Hepatocyte (in vitro differentiated cells): ENCODE data around the gene CABYR. TPM values are rescaled to one million over a fixed set of nuclear protein-coding genes. Genes with fewer than 3 reads are reported as not detected.

Experiments
- DNase-seq: peaks from one replicate; pipeline ENCODE4 v3.0.0-alpha.2; 2016; ENCODE audit warnings: low spot score
- H2AFZ ChIP-seq: fragments of 200-600 bp; sonication (generic); 2 replicates; pipeline ENCODE4 v1.6.0; 2016; ENCODE audit warnings: antibody characterized with exemption, mild to moderate bottlenecking
- H3K27ac ChIP-seq: fragments of 200-600 bp; sonication (generic); 2 replicates; pipeline ENCODE4 v1.5.1; 2016; ENCODE audit warnings: mild to moderate bottlenecking
- H3K27me3 ChIP-seq: fragments of 200-600 bp; sonication (generic); 2 replicates; pipeline ENCODE4 v1.6.1; 2016
- H3K36me3 ChIP-seq: fragments of 200-600 bp; sonication (generic); replicated peaks from 2 replicates; pipeline ENCODE4 v1.5.1; 2016; ENCODE audit warnings: low read depth; ENCODE audit not compliant: insufficient read depth
- H3K4me1 ChIP-seq: fragments of 200-600 bp; sonication (generic); 2 replicates; pipeline ENCODE4 v1.5.1; 2016; ENCODE audit warnings: mild to moderate bottlenecking, moderate library complexity; ENCODE audit not compliant: insufficient read depth
- H3K4me2 ChIP-seq: fragments of 200-600 bp; sonication (generic); 2 replicates; pipeline ENCODE4 v1.6.0; 2016
- H3K4me3 ChIP-seq: fragments of 200-600 bp; sonication (generic); 2 replicates; pipeline ENCODE4 v1.5.1; 2016; ENCODE audit warnings: mild to moderate bottlenecking
- H3K79me2 ChIP-seq: fragments of 200-600 bp; sonication (generic); 2 replicates; pipeline ENCODE4 v1.6.0; 2017; ENCODE audit warnings: mild to moderate bottlenecking
- H3K9me2 ChIP-seq: fragments of 200-600 bp; sonication (generic); replicated peaks from 2 replicates; pipeline ENCODE4 v1.6.0; 2017; ENCODE audit warnings: mild to moderate bottlenecking; ENCODE audit not compliant: insufficient read depth
- H3K9me3 ChIP-seq: fragments of 200-600 bp; sonication (generic); 2 replicates; pipeline ENCODE4 v1.5.1; 2016; ENCODE audit warnings: low read depth, mild to moderate bottlenecking
- H4K20me1 ChIP-seq: fragments of 200-600 bp; sonication (generic); 2 replicates; pipeline ENCODE4 v1.6.0; 2016; ENCODE audit warnings: mild to moderate bottlenecking; ENCODE audit not compliant: insufficient read depth, poor library complexity, severe bottlenecking
- EZH2 ChIP-seq: fragments of 200-600 bp; sonication (generic); IDR thresholded peaks from 2 replicates; pipeline ENCODE4 v1.6.1; 2016; ENCODE audit warnings: antibody characterized with exemption, mild to moderate bottlenecking, borderline replicate concordance
- EZH2phosphoT487 ChIP-seq: fragments of 200-600 bp; sonication (generic); IDR thresholded peaks from one replicate; pipeline ENCODE4 v1.6.1; 2018; ENCODE audit warnings: antibody characterized with exemption, mild to moderate bottlenecking, low read depth, moderate library complexity; ENCODE audit not compliant: unreplicated experiment, severe bottlenecking
- WGBS: methylation state at CpG from one replicate; pipeline ENCODE4 v1.1.6; 2016; ENCODE audit warnings: low lambda C conversion rate; ENCODE audit errors: missing lambda C conversion rate; 5-methylcytosine and 5-hydroxymethylcytosine counted together
- polyA plus RNA-seq: library from polyadenylated mRNA; unstranded; fragments of >200 nt; fragmentation: Nextera tagmentation; extraction: Ambion mirVana; gene quantifications from 2 replicates; pipeline ENCODE4 v1.2.1, GENCODE V29; 2016
- total RNA-seq: library from RNA; depleted of rRNA; stranded (reverse); fragments of >200 nt; gene quantifications from 2 replicates; pipeline ENCODE4 v1.2.3, GENCODE V29; 2014
- TF ChIP-seq, protein P1 (sequence below): fragments of 200-600 bp; sonication (generic); IDR thresholded peaks from 2 replicates; pipeline ENCODE4 v1.5.1; 2016; ENCODE audit warnings: antibody characterized with exemption, mild to moderate bottlenecking; ENCODE audit not compliant: poor library complexity

Gene CABYR
- total and polyA plus RNA-seq, 2 experiments from 2014 or later: 3.6 to 5.3 TPM

DNA sequence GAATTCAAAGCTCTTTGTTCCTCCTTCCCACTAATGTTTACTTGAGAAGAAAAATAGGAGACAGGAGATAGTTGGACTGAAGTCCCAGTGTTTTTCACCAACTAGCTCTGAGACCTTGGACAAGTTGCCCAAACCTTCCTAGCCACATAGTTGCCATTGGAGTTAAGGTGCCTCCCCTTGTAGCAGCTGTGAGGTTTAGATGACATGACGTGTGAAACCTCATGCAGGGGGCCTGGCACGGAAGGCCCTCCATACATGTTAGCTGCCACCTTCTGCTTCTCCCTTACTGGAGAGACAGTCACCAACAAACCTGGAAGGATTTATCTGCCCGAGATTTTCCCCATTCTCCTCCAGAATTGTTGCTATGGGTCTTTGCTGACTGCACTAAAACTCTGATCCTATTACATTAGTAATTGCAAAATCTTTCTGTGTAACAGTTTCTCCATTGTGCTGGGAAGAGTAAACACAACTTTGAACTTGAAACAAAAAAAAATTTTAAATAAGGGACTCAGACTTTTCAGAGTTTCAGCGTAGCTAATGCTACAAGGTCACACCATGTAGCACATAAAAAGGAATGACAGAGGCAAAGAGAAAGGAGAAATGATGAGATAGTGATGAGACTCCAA, 23.8 kb upstream of the CABYR start:
- no peaks in the 10 kb centered on the region for H4K20me1 ChIP-seq
- H3K9me2 ChIP-seq: no peaks in the 10 kb centered on the region
- no peak for DNase-seq
- no peak overlapping the region for H2AFZ ChIP-seq
- peak overlapping the region; percentile 35 for H3K27ac ChIP-seq
- no peaks in the 10 kb centered on the region for H3K79me2 ChIP-seq
- H3K36me3 ChIP-seq: no peaks in the 10 kb centered on the region
- H3K9me3 ChIP-seq: no peaks in the 10 kb centered on the region
- TF ChIP-seq, protein P1, sequence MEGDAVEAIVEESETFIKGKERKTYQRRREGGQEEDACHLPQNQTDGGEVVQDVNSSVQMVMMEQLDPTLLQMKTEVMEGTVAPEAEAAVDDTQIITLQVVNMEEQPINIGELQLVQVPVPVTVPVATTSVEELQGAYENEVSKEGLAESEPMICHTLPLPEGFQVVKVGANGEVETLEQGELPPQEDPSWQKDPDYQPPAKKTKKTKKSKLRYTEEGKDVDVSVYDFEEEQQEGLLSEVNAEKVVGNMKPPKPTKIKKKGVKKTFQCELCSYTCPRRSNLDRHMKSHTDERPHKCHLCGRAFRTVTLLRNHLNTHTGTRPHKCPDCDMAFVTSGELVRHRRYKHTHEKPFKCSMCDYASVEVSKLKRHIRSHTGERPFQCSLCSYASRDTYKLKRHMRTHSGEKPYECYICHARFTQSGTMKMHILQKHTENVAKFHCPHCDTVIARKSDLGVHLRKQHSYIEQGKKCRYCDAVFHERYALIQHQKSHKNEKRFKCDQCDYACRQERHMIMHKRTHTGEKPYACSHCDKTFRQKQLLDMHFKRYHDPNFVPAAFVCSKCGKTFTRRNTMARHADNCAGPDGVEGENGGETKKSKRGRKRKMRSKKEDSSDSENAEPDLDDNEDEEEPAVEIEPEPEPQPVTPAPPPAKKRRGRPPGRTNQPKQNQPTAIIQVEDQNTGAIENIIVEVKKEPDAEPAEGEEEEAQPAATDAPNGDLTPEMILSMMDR: no peak
- TF ChIP-seq EZH2phosphoT487 (no peak), EZH2 (no peak)
- H3K27me3 ChIP-seq: no peaks in the 10 kb centered on the region
- no peak overlapping the region for H3K4me3 ChIP-seq
- H3K4me1 ChIP-seq: peaks cover 8% of the 10 kb centered on the region
- H3K4me2 ChIP-seq: no peak overlapping the region
- 70% methylated on average over 4 of the region's 4 CpGs for WGBS

GRCh38 chr18:24115628-24116027, 23.2 kb upstream of the CABYR start:
- no peak for DNase-seq
- WGBS: 73% methylated on average over 2 of the region's 2 CpGs
- Histone ChIP-seq H2AFZ (no peak overlapping the region), H3K9me2 (no peaks in the 10 kb centered on the region), H3K79me2 (no peaks in the 10 kb centered on the region), H3K27me3 (no peaks in the 10 kb centered on the region), H4K20me1 (no peaks in the 10 kb centered on the region), H3K36me3 (no peaks in the 10 kb centered on the region), H3K4me3 (no peak overlapping the region), H3K4me1 (peaks cover 8% of the 10 kb centered on the region), H3K27ac (peak overlapping the region; percentile 35), H3K4me2 (no peak overlapping the region), H3K9me3 (no peaks in the 10 kb centered on the region)
- TF ChIP-seq, protein P1: no peak

DNA sequence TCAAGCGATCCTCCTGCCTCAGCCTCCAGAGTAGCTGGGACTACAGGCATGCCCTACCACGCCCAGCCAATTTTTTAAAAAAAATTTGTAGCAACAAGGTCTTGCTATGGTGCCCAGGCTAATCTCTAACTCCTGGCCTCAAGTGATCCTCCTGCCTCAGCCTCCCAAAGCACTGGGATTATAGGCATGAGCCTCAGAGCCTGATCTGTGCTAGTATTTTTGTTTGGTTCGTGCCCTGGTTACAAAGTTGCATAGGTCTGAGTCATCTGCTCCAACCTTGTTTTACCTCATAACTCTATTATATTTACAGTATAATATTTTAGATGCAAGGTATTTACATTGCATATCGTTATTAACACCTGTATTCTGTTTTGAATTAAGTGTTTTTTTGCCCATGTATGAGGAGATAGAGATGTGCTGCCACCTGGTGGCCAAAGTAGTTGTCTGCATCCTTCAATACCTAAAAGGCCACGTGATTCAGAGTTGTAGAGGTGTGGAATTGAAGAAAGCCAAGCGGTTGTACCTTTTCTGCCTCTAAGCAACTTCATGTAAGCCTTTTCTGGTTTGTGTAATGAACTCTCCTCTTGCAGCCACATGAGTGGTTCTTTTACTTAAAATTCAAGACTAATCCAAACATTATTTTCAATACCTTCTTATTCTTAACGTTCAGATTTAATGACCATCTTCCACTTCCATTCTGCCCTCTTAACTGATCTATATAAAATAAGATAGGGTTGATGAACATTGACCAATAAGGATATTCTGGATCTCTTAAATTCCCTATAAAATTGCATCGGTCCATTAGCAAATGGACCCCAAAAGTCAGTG, 19.9 kb upstream of the CABYR start:
- Histone ChIP-seq H3K36me3 (no peaks in the 10 kb centered on the region), H4K20me1 (no peaks in the 10 kb centered on the region), H3K9me3 (no peaks in the 10 kb centered on the region), H2AFZ (no peak overlapping the region), H3K79me2 (no peaks in the 10 kb centered on the region), H3K4me3 (no peak overlapping the region), H3K27ac (no peak overlapping the region), H3K27me3 (no peaks in the 10 kb centered on the region), H3K4me1 (peaks cover 3% of the 10 kb centered on the region), H3K4me2 (no peak overlapping the region), H3K9me2 (no peaks in the 10 kb centered on the region)
- peak; percentile 90 for DNase-seq
- WGBS: 67% methylated on average over 8 of the region's 8 CpGs
- TF ChIP-seq EZH2phosphoT487: no peak
- TF ChIP-seq, protein P1: peak; percentile 96
- TF ChIP-seq EZH2: no peak
